ENCODE data around the gene LHPP.

LHPP gene

DNA sequence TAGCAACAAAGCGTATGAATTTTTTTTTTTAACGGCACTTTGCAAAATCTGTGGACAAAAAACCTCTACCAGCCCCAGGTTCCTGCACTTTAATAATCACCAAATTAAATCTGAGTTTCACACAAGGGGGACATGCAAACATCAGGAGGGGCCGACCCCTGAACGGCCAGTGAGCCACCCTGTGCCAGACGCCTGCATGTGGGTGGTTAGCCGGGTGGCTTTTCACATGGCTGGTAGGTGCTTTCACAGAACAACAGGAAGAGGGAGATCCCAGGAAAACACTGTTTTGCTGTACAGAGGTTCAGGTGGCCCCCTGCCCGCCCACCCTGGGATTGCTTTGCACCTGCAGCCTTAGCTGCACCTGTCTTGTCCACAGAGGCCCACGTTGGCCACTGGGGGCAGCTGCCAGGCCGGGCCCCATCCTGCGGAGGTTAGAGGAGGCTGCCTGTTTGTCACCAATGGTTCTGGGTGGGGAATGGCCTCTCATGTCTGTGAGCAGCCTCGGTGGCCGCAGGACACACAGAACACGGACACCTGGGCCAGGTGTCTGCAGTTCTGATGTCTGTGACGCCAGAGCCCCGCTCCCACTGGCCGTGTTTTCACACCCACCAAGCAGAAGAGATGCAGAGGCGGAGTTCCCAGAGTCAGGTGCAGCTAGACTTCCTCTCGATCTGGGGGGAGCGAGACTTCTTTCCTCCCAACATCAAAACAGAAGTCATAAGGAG is 174.8 kb downstream of the LHPP start:
- no peak for DNase-seq (ENCODE audit: extremely low read depth, low read depth)
- no peak for TF ChIP-seq CTCF (IDR thresholded peaks at IDR 0.05; ENCODE audit: low read depth, low read length)

DNA sequence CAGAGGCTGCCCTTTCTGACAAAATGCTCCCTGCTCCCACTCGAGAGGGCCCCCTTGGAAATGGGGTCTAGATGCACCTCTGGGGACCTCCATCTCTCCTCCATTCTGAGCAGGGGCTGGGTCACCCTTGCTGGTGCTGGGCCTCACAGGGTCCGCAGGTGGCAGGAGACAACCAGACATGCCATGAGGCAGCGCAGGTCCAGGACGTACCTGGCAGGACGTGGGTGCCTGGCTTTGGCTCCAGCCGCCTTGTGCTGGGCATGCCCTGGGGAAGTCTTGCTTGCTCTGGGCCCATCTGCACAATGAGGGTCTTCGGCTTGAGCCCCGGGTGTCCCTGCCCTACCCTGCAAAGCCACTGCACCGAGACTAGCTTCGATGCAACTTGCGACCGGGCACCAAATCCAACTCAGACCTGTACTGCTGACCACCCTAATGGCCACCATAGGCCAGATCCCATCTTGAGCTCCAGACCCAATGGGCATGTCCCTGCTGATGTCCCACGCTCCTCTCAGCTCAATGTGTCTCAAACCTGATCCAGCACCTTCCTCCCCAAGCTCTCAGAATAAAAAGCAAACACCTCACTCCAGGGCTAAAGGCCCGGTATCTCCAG is 175.6 kb downstream of the LHPP start:
- TF ChIP-seq CTCF (IDR thresholded peaks at IDR 0.05; ENCODE audit: low read depth, low read length) = no peak
- no peak for DNase-seq (ENCODE audit: extremely low read depth, low read depth)

- no peak for TF ChIP-seq CTCF (IDR thresholded peaks at IDR 0.05; ENCODE audit: low read depth, low read length)
Observed at GRCh38 chr10:124637746-124638145, 176.1 kb downstream of the LHPP start.

GRCh38 chr10:124639206-124639605 is 177.6 kb downstream of the LHPP start:
- TF ChIP-seq CTCF (IDR thresholded peaks at IDR 0.05; ENCODE audit: low read depth, low read length) = no peak
- DNase-seq (ENCODE audit: extremely low read depth, low read depth) = no peak

More at GRCh38 chr10:124637746-124638145, 176.1 kb downstream of the LHPP start:
- DNase-seq (ENCODE audit: extremely low read depth, low read depth) = no peak

DNA sequence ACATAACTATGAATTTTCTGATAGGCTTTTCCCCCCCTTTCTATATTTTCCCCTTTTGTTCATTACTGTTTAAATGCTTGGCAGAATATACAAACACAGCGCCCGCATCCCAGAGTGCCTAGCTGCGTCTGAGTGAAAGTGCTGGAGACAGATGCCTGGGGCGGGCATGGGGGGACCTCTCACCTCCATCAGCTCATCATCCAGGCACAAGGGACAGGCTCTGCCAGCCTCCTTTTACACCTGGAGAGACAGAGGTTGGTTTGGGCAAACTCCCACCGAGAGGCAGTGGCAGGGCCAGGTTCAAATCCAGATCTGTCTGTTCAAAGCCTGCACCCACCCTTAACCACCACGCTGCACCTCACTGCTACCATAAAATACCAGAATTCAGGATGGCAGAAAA is 178.0 kb downstream of the LHPP start:
- TF ChIP-seq CTCF (IDR thresholded peaks at IDR 0.05; ENCODE audit: low read depth, low read length) = no peak
- no peak for DNase-seq (ENCODE audit: extremely low read depth, low read depth)

GRCh38 chr10:124640056-124640455 is 178.4 kb downstream of the LHPP start:
- DNase-seq (ENCODE audit: extremely low read depth, low read depth) = no peak
- no peak for TF ChIP-seq CTCF (IDR thresholded peaks at IDR 0.05; ENCODE audit: low read depth, low read length)

DNA sequence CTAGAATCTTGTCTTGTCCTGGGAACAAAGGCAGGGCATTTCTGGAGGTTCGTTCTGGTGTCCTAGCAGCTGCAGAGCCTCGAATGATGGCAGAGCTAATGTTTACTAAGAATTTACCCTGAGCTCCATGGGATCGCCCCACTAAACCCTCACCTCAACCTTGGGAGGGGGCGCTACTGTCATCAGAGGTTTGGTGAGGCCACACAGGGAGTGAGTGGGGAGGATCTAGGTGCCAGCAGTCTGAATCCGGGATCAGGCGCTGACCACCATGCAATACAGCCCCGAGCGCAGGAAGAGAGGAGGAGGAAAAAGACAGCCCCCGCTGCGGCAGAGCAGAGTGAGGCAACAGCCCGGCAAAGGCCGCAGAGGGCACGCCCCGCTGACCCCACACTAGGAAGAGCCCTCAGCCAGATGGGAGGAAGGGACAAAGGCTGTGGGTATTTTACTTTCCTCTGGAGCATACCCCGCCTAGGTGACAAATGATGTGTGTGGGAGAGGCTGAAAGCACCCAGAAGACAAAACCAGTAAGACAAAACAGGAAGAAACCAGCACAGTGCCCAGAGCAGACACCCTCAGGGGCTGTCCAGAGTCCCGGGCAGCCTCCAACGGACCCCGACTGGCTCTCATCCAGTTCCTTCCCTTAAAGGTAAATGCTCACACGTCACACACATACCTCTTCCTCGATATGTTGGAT is 179.1 kb downstream of the LHPP start:
- no peak for TF ChIP-seq CTCF (IDR thresholded peaks at IDR 0.05; ENCODE audit: low read depth, low read length)
- no peak for DNase-seq (ENCODE audit: extremely low read depth, low read depth)
